ENCODE data around the gene PCDHGA8. TPM values are rescaled to one million over a fixed set of nuclear protein-coding genes. Genes with fewer than 3 reads are reported as not detected.
A peak's percentile ranks its signal among the peaks of the same experiment; 100 is the strongest.
"Not testable (repeated sequence)": the region's sequence is repeated elsewhere in the genome, so short reads cannot be mapped to it uniquely, and the experiment has no call there.

PCDHGA8 gene
- total RNA-seq, 4 donors from 2014 or later: 0.59 to 9.0 (median 5.1) TPM

DNA sequence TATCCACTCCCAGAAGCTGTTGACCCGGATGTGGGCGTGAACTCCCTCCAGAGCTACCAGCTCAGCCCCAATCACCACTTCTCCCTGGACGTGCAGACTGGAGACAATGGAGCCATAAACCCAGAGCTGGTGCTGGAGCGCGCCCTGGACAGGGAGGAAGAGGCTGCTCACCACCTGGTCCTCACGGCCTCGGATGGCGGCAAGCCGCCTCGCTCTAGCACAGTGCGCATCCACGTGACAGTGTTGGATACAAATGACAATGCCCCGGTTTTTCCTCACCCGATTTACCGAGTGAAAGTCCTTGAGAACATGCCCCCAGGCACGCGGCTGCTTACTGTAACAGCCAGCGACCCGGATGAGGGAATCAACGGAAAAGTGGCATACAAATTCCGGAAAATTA lies 834 bp downstream of the PCDHGA8 start:
- H3K4me3 ChIP-seq: no peak overlapping the region
- H3K36me3 ChIP-seq: no peaks in the 10 kb centered on the region
- TF ChIP-seq, protein P1, sequence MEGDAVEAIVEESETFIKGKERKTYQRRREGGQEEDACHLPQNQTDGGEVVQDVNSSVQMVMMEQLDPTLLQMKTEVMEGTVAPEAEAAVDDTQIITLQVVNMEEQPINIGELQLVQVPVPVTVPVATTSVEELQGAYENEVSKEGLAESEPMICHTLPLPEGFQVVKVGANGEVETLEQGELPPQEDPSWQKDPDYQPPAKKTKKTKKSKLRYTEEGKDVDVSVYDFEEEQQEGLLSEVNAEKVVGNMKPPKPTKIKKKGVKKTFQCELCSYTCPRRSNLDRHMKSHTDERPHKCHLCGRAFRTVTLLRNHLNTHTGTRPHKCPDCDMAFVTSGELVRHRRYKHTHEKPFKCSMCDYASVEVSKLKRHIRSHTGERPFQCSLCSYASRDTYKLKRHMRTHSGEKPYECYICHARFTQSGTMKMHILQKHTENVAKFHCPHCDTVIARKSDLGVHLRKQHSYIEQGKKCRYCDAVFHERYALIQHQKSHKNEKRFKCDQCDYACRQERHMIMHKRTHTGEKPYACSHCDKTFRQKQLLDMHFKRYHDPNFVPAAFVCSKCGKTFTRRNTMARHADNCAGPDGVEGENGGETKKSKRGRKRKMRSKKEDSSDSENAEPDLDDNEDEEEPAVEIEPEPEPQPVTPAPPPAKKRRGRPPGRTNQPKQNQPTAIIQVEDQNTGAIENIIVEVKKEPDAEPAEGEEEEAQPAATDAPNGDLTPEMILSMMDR (IDR thresholded peaks at IDR 0.05): no peak
- TF ChIP-seq POLR2A (IDR thresholded peaks at IDR 0.05): no peak
- intact Hi-C loops (cut with DNase I; ENCODE audit: low total_unique reads): no loop called here
- no peaks in the 10 kb centered on the region for H3K4me1 ChIP-seq
- peaks cover 0 to 84% of the 10 kb centered on the region in 2 donors for H3K9me3 ChIP-seq
- H3K27me3 ChIP-seq: no peaks in the 10 kb centered on the region
- no peak overlapping the region for H3K27ac ChIP-seq
- DNase-seq: no peak

DNA sequence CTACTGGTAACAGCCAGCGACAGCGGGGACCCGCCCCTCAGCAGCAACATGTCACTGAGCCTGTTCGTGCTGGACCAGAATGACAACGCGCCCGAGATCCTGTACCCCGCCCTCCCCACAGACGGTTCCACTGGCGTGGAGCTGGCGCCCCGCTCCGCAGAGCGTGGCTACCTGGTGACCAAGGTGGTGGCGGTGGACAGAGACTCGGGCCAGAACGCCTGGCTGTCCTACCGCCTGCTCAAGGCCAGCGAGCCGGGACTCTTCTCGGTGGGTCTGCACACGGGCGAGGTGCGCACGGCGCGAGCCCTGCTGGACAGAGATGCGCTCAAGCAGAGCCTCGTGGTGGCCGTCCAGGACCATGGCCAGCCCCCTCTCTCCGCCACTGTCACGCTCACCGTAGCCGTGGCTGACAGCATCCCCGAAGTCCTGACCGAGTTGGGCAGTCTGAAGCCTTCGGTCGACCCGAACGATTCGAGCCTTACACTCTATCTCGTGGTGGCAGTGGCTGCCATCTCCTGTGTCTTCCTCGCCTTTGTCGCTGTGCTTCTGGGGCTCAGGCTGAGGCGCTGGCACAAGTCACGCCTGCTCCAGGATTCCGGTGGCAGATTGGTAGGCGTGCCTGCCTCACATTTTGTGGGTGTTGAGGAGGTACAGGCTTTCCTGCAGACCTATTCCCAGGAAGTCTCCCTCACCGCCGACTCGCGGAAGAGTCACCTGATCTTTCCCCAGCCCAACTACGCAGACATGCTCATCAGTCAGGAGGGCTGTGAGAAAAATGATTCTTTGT lies 2.2 kb downstream of the PCDHGA8 start:
- intact Hi-C loops (cut with DNase I; ENCODE audit: low total_unique reads); H3K4me3 ChIP-seq; H3K27ac ChIP-seq; H3K27me3 ChIP-seq; DNase-seq; H3K4me1 ChIP-seq; H3K36me3 ChIP-seq: not testable (repeated sequence)
- H3K9me3 ChIP-seq: peaks cover 0 to 81% of the 10 kb centered on the region in 2 donors

DNA sequence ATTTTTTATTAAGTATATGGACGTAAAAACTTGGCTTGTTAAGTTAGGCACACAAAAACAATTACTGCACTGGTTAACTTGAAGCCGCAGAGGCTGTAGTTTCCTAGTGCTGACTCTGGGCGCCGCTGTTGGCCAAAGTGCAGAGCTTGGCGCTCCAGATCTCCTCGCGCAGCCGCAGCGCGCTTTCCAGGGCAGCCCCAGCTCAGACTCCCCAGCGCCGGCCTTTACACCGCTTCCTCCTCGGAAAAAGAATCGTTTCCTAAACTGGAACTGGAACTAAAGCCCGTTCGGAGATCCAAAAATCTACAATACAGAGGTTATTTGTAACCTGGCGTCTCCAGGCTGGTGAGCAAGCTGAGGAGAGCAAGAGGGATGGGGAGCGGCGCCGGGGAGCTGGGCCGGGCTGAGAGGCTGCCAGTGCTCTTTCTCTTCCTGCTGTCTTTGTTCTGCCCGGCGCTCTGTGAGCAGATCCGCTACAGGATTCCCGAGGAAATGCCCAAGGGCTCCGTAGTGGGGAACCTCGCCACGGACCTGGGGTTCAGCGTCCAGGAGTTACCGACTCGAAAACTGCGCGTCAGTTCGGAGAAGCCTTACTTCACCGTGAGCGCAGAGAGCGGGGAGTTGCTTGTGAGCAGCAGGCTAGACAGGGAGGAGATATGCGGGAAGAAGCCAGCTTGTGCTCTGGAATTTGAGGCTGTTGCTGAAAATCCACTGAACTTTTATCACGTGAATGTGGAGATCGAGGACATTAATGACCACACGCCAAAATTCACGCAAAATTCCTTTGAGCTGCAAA lies 5.5 kb downstream of the PCDHGA8 start, which contains the start of gene PCDHGB5:
Gene PCDHGB5, plus strand, starts transcription at position 192 of the 796 bp plus-strand sequence. Its CDS starts 181 bp downstream, at position 373.
- intact Hi-C loops (cut with DNase I; ENCODE audit: low total_unique reads); H3K4me1 ChIP-seq; H3K27ac ChIP-seq; DNase-seq; H3K27me3 ChIP-seq; H3K36me3 ChIP-seq: not testable (repeated sequence)
- H3K4me3 ChIP-seq: peak within 1 kb of the TSS in 1 of 2 donors; percentile 13
- peaks cover 0 to 84% of the 10 kb centered on the region in 2 donors for H3K9me3 ChIP-seq
- TF ChIP-seq, protein P1 (IDR thresholded peaks at IDR 0.05): peak in 2 of 4 experiments; percentile 15 to 20

DNA sequence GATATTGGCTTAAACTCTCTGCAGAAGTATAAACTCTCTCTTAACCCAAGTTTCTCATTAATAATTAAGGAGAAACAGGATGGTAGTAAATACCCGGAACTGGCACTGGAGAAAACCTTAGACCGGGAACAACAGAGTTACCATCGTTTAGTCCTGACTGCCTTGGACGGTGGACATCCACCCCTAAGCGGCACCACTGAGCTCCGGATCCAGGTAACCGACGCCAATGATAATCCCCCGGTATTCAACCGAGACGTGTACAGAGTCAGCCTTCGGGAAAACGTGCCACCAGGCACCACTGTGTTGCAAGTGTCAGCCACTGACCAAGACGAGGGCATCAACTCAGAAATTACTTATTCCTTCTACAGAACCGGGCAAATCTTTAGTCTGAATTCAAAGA lies 6.2 kb downstream of the PCDHGA8 start:
- intact Hi-C loops (cut with DNase I; ENCODE audit: low total_unique reads): no loop called here
- DNase-seq: no peak
- no peaks in the 10 kb centered on the region for H3K4me1 ChIP-seq
- TF ChIP-seq, protein P1 (IDR thresholded peaks at IDR 0.05): no peak
- TF ChIP-seq POLR2A (IDR thresholded peaks at IDR 0.05): no peak
- H3K4me3 ChIP-seq: no peak overlapping the region
- H3K36me3 ChIP-seq: no peaks in the 10 kb centered on the region
- H3K27ac ChIP-seq: no peak overlapping the region
- H3K9me3 ChIP-seq: peaks cover 0 to 84% of the 10 kb centered on the region in 2 donors
- no peaks in the 10 kb centered on the region for H3K27me3 ChIP-seq

DNA sequence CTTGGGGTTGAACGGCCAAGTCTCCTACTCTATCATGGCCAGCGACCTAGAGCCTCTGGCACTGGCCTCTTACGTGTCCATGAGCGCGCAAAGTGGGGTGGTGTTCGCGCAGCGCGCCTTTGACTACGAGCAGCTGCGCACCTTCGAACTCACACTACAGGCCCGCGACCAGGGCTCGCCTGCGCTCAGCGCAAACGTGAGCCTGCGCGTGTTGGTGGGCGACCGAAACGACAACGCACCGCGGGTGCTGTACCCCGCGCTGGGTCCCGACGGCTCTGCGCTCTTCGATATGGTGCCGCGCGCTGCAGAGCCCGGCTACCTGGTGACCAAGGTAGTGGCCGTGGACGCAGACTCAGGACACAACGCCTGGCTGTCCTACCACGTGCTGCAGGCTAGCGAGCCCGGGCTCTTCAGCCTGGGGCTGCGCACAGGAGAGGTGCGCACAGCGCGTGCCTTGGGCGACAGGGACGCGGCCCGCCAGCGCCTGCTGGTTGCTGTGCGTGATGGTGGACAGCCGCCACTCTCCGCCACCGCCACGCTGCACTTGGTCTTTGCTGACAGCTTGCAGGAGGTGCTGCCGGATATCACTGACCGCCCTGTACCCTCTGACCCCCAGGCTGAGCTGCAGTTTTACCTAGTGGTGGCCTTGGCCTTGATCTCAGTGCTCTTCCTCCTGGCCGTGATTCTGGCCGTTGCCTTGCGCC lies 7.3 kb downstream of the PCDHGA8 start:
- Histone ChIP-seq H3K4me3 (no peak overlapping the region), H3K27ac (no peak overlapping the region), H3K27me3 (no peaks in the 10 kb centered on the region), H3K36me3 (no peaks in the 10 kb centered on the region), H3K9me3 (peaks cover 0 to 88% of the 10 kb centered on the region in 2 donors), H3K4me1 (no peaks in the 10 kb centered on the region)
- no peak for DNase-seq
- intact Hi-C loops (cut with DNase I; ENCODE audit: low total_unique reads): no loop called here
- no peak for TF ChIP-seq POLR2A (IDR thresholded peaks at IDR 0.05)
- TF ChIP-seq, protein P1 (IDR thresholded peaks at IDR 0.05): no peak

Data from uterus (tissue), 4 donors.